Left forelimb (tissue), 1 donor: ENCODE data around the gene ZNF644.
"Not testable (repeated sequence)": the region's sequence is repeated elsewhere in the genome, so short reads cannot be mapped to it uniquely, and the experiment has no call there.

ENCODE experiments used
- DNase-seq: peaks from one replicate; pipeline ENCODE4 v3.0.0-alpha.2; 2018; ENCODE audit warnings: low spot score

The ZNF644 gene

DNA sequence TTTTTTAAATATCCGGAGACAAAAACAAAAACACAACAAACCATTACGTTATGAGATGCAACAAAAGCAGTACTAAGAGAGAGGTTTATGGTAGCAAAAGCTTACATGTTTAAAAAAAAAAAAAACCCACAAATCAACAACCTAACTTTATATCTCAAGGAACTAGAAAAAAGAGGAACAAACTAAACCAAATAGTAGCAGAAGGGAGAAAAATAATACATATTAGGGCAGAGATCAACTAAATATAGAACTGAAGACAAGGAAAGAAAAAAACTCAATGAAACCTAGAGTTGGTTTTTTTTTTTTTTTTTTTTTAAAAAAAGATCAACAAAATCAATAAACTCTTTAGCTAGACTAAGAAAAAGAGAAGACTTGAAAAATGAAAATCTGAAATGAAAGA, 34.9 kb downstream of the ZNF644 start:
- no peak for DNase-seq

DNA sequence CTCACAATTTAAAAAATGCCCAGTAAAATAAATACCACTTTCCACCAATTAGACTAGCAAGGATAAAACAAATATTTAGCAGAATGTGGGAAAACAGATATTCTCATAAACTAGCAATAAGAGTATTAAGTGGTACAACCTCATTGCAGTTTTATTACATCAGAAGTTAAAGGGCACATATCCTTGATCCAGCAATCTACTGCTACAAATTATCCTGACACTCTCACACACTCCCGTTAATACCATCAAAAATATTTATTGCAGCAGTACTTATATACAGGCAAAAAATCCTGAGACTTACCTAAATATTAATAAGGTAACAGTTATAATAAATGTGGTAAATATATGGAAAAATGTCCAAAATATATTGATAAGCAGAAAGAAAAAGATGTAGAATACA, 44.3 kb downstream of the ZNF644 start:
- no peak for DNase-seq

DNA sequence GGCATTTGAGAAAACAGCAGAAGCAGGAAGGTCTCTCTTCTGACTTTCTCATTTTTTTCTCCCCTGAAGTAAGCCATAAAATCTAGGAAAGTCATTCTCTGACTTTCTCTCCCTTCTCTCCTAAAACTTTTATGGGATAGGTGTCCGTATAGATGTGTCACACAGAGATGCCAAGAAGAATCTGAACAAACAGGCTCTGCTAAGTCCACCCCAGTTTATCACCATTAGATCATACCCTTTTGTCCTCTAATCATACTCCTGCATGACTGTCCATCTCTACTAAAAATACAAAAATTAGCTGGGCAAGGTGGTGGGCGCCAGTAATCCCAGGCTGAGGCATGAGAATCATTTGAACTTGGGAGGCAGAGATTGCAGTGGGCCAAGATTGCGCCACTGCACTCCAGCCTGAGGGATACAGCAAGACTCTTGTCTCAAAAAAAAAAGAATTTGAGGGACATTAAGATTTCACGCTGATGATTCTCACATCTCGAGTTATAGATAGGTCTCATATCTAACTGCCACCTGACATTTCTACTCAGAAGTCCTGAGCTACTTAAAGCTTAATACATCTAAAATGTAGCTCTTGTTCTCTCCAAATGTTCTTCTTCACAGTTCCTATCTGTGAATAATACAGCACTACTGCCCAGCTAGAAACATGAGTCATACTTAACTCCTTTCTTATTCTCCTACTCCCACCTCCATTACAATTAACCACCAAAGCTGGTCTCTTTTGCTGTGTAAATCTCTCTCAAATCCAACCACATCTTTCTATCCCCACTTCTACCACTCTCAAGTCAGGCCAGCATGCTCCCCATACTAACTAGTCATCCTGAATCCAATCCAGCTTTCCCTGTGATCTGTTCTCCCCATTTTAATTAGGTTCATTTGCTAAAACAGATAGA, 47.7 kb downstream of the ZNF644 start:
- DNase-seq = no peak

DNA sequence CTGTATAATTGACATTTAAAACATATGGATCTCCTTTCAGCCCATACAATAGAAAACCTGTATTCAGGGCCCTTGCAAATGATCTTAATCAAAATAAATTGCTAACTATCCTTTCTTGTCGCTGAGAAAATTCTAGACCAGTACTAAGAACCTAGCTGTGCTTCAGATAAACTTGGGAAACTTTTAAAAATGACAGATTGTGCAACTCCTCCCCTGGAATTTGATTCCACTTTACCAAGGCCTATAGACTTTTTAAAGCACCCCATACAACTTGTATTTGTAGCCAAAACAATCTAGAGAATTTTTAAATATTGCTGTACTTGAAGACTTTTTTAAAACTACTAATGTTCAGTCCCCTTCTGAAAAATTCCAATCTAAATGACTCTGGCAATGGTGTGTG, 51.6 kb downstream of the ZNF644 start:
- no peak for DNase-seq

DNA sequence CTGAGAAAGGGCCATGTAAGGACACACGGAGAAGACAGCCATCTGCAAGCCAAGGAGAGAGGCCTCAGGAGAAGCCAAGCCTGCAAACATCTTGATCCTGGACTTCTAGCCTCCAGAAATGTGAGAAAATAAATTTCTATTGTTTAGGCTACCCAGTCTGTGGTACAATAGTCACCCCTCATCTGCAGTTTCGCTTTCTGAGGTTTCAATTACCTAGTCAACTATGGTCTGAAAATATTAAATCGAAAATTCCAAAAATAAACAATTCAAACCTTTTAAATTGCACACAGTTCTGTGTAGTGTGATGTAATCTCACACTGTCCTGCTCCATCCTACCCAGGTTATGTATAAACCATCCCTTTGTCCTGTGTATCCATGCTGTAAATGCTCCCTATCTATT, 52.6 kb downstream of the ZNF644 start:
- DNase-seq = no peak

DNA sequence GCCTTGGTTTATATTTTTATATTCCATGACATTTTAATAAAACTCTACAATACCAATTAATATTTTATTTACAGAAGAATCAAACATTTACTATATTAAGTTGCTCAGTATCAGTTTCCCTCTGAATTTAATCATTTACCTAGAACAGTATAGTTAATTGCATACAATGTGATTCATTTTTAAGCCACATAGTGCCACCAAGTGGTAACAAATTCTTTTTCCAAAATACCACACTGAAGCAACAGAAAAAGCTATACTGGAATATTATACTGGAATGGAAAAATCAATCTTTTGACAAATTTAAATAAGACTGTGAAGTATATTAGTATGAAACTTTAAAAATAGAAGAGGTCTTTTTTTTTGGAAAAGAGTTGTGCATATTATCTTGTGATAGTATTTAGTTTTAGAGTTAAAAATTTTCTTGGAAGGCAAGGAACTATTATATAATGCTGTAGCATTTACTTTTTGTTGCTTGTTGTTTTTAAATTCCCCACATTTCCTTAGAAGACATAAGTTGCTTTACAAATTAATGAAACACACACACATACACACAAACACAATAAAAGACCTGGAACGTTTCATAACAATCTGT, 57.3 kb downstream of the ZNF644 start:
- no peak for DNase-seq

DNA sequence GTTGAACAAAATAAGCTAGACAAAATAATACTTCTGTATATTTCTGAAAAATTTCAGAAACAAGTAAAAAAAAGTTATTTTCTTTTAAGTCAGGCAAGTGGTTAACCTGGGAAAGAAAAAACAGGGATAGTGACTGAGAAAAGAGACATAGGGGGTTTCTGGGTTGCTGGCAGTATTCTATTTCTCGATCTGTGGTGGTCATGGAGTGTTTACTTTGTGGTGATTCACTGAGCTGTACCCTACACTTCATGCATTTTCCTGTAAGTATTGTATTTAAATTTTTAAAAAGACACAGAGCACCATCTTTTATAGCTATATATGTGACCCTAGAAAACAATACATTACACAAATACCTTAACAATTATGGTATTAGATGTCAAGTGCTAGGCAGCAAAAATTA, 58.2 kb downstream of the ZNF644 start:
- no peak for DNase-seq

DNA sequence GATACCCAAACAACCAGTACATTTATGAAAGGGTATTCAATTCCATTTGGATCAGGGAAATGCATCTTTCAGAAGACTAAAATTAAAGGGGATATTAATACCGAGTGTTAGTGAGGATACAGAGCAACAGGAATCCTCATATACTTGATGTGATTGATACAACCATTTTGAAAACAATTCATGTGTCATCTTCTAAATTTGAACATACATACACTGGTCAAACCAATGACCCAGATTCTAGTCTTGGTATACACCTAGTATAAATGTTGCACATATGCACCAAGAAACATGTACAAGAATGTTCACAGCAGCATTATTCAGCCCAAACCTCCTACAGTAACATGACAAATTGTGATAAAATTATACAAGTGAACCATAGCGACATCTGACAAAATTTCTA, 58.6 kb downstream of the ZNF644 start:
- no peak for DNase-seq

- no peak for DNase-seq
These were observed 62.3 kb downstream of the ZNF644 start for GRCh38 chr1:90959352-90960206.

DNA sequence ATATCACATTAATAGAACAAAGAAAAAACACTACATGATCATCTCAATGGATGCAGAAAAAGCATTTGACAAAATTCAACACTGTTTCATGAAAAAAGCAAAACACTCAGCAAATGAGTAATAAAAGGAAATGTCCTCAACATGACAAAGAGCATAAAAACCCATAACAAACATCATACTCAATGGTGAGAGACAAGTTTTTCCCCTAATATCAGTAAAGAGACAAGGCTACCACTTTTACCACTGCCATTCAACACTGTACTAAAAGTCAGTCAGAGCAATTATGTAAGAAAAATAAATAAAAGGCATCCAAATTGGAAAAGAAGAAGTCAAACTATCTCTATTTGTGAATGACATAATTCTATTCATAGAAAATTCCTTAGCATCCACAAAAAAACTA, 64.3 kb downstream of the ZNF644 start:
- DNase-seq = no peak

- no peak for DNase-seq
These were observed 66.1 kb downstream of the ZNF644 start for GRCh38 chr1:90955769-90956168.

DNA sequence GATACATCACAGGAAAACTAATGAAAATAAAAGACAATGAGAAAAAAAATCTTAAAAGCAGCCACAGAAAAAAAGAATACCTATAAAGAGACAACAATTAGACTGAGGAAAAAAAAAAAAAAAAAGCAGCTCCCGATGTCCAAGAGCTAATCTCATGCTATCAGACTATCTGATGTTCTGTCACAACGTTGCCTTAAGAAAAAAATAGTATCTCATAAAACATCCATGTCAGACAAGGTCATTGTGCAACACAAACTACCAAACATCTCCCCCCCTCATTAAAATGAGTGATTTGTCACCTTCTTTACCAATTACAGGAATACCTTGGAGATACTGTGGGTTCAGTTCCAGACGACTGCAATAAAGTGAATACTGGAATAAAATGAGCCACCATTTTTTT, 68.9 kb downstream of the ZNF644 start:
- DNase-seq = no peak

DNA sequence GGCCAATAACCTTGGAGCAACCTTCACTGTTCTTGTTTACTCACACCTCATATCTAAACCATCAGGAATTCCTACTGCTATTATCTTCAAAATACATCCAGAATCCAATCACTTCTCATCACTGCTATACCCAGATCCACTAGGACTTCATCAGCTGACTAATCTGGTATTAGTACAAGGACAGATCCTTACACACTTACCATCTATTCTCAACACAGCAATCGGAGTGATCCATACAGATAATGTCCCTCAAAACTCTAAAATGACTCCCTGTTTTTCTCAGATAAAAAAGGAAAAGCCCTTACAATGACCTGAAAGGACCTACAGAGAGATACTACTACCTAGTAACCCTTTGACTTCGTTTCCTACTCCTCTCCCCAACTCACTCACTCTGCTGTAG, 70.8 kb downstream of the ZNF644 start:
- DNase-seq = no peak

DNA sequence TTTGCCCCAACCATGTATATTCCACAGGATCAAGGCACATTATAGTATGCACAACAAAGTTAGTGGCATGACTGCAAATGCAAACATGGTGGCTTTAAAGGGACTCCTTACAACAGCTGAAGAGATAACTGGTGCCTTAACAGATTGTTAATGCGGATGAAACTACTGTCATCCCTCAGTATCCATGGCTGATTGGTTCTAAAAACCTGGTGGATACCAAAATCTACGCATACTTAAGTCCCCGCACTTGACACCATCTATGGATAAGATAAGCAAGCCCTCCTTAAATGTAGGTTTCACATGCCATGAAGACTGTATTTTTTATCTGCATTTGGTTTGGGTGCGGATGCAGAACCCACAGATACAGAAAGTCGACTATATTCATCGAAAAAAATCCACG, 73.5 kb downstream of the ZNF644 start:
- no peak for DNase-seq

DNA sequence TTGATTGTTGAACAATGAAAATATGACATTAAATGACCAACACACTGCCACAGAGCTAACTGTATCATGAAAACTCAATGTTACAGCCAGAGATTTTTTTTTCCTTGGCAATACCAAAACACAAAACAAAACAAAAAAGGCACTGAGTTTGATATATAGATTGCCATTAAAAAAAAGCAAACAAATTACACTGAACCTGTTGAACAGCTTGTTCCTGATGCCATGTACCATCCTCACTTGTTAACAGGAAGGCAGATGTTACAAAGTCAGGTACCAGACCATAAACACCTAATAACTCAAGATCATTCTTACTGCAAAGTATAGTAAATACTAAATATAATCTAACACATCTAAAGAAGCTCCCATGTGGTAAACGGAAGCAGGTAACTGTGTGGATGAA, 75.2 kb downstream of the ZNF644 start:
- no peak for DNase-seq

DNA sequence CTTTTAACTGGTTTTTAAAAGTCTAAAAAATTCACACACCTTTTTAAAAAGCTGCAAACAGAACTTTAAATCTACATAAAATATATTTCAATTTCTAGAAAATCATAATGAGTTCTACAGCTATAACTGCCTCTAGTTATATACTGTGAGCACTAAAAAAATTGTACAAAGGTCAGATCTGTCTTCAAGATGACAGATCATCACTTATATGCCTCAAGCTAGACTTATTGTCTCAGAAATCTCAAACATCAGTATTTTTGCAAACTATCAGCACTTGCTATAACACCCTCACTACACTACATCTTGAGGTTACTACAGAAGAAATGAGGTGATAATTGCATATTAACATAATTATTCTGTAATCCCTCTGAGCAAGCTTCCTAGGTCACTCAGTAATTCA, 76.5 kb downstream of the ZNF644 start:
- DNase-seq = no peak

- no peak for DNase-seq
These were observed 77.9 kb downstream of the ZNF644 start for GRCh38 chr1:90943966-90944365.

- DNase-seq = no peak
These were observed 81.1 kb downstream of the ZNF644 start for GRCh38 chr1:90940746-90941145.

DNA sequence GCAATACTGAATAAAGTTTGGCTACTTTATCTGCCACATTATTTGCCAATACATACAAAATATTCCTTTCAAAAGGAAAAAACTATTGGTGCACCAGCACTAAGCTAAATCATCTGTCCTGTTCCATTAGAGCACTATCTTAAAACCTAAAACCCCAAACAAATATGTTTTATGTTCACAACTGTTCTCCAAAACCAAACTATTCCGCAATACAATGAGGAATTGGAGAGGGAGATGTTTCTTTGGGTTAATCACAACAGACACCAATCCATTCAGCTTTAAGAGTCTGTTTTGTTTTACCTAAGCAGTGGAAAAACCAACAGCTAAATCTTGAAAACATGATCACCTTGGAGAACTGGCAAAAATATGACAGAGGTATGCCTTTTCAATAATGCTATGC, 85.1 kb downstream of the ZNF644 start:
- DNase-seq = no peak

- DNase-seq = no peak
These were observed 85.8 kb downstream of the ZNF644 start for GRCh38 chr1:90936061-90936460.

GRCh38 chr1:90928231-90928630, 93.6 kb downstream of the ZNF644 start:
- DNase-seq = not testable (repeated sequence)

- DNase-seq = not testable (repeated sequence)
These were observed 94.2 kb downstream of the ZNF644 start for GRCh38 chr1:90927674-90928073.

DNA sequence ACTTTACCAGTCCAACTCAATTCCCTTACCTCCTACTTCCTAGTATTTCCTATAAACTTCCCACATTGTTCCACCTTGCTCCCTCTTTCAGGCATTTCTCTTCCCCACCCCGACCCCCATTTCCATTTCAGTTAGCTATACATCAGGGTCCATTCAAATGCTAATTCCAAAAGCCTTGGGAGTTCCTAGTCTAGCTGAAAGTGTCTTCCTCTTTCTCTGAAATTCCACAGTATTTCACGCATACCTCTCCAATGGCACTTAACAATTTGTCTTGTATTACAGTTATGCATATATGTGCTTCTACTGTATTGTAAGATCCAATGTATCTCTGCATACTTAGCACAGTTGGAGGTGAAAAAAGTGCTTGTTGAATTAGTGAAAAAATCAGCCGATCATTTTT, 94.9 kb downstream of the ZNF644 start:
- no peak for DNase-seq
